GM18858 (cell line): Measurements from ENCODE around the gene EPB41L4A.
A peak's percentile ranks its signal among the peaks of the same experiment; 100 is the strongest.
"Not testable (repeated sequence)": the region's sequence is repeated elsewhere in the genome, so short reads cannot be mapped to it uniquely, and the experiment has no call there.

Experiments
- ATAC-seq: cut with Tn5 transposase; IDR thresholded peaks from one replicate; pipeline ENCODE4 v1.9.1; 2021; ENCODE audit not compliant: unreplicated experiment

The EPB41L4A gene

DNA sequence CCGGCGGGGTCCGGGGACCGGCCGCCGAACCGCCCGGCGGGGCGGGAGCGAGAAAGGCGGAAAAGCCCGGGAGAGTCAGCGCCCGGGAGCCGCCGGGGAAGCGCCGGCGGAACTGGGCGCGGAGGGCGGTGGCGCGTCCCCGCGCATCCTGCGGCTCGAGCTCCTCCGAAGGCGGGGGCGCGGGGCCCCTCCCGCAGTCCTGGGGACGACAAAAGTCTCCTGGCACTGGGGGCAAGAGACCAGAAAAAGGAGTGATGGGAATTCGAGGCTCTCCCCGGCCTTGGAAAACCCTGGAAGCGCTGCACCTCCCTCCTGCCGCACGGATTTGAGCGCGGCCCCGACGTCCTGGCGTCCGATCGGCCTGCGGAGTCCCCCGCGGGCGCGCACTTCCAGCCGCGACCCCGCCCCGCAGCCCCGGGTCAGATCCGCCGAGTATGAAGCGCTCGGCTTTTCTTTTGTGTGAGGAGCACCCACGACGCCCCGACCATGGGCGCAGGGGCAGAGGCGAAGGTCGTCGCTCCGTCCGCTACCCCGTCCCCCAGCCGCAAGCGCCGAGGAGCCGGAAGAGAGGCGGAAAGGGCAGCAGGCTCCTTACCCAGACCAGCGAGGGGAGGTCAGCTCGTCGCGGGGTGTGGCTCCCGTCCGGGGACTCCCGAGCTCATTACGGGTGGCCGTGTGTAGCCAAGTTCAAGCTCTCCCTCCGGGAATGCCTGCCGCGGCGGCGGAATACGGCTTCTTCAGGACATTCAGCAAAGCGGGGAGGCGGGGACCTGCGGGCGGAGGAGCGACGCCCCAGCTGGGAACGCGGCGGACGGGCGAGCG is at the start of gene EPB41L4A:
TSS of gene EPB41L4A (minus strand) at position 114 of the 822 bp plus-strand sequence. CDS start 238 bp downstream, outside the sequence.
- no peak for ATAC-seq

DNA sequence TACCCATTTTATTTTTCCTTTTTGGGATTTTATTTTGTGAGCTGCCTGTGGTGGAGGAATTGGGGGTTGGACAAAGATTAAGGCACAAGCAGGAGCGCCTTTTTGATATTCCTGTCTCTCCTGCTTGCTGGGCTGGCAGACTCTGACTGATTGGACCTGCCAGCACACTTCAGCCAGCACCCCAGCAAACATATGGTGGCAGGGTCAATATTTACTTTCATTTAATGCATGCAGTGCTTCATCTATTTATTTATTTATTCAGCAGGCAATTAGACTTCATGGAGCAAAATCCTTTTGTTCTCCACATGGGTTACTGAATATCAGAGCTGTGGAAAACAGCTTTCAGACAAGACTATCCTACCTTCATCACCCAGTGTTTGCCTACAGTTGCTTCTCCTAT is 48.4 kb upstream of the EPB41L4A start:
- ATAC-seq = no peak

DNA sequence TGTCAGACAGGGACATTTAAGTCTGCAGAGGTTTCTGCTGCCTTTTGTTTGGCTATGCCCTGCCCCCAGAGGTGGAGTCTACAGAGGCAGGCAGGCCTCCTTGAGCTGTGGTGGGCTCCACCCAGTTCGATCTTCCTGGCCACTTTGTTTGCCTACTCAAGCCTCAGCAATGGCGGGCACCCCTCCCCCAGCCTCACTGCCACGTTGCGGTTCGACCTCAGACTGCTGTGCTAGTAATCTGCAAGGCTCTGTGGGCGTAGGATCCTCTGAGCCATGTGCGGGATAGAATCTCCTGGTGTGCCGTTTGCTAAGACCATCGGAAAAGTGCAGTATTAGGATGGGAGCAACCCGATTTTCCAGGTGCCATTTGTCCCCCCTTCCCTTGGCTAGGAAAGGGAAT is 47.2 kb upstream of the EPB41L4A start:
- not testable (repeated sequence) for ATAC-seq

- ATAC-seq = not testable (repeated sequence)
Measured at GRCh38 chr5:112447187-112447760, 28.2 kb upstream of the EPB41L4A start.

- no peak for ATAC-seq
Measured at GRCh38 chr5:112445626-112446350, 26.7 kb upstream of the EPB41L4A start.

DNA sequence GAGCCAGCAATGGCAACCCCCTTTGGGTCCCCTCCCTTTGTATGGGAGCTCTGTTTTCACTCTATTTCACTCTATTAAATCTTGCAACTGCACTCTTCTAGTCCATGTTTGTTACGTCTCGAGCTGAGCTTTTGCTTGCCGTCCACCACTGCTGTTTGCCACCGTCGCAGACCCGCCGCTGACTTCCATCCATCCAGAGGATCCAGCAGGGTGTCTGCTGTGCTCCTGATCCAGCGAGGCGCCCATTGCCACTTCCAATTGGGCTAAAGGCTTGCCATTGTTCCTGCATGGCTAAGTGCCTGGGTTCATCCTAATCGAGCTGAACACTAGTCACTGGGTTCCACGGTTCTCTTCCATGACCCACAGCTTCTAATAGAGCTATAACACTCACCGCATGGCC is 24.9 kb upstream of the EPB41L4A start:
- not testable (repeated sequence) for ATAC-seq

GRCh38 chr5:112440031-112440430 is 21.0 kb upstream of the EPB41L4A start:
- no peak for ATAC-seq

DNA sequence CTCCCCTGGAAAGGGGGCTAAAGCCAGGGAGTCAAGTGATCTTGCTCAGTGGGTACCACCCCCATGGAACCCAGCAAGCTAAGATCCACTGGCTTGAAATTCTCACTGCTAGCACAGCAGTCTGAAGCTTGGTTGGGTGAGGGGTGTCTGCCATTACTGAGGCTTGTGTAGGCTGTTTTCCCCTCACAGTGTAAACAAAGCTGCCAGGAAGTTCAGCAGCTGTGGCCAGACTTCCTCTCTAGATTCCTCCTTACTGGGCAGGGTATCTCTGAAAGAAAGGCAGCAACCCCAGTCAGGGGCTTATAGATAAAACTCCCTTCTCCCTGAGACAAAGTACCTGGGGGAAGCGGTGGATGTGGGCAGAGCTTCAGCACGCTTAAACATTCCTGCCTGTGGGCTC is 17.1 kb upstream of the EPB41L4A start:
- ATAC-seq = no peak

GRCh38 chr5:112434641-112435040 is 15.6 kb upstream of the EPB41L4A start:
- no peak for ATAC-seq

DNA sequence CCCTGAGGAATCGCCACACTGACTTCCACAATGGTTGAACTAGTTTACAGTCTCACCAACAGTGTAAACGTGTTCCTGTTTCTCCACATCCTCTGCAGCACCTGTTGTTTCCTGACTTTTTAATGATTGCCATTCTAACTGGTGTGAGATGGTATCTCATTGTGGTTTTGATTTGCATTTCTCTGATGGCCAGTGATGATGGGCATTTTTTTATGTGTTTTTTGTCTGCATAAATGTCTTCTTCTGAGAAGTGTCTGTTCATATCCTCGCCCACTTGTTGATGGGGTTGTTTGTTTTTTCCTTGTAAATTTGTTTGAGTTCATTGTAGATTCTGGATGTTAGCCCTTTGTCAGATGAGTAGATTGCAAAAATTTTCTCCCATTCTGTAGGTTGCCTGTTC is 7.1 kb upstream of the EPB41L4A start:
- not testable (repeated sequence) for ATAC-seq

DNA sequence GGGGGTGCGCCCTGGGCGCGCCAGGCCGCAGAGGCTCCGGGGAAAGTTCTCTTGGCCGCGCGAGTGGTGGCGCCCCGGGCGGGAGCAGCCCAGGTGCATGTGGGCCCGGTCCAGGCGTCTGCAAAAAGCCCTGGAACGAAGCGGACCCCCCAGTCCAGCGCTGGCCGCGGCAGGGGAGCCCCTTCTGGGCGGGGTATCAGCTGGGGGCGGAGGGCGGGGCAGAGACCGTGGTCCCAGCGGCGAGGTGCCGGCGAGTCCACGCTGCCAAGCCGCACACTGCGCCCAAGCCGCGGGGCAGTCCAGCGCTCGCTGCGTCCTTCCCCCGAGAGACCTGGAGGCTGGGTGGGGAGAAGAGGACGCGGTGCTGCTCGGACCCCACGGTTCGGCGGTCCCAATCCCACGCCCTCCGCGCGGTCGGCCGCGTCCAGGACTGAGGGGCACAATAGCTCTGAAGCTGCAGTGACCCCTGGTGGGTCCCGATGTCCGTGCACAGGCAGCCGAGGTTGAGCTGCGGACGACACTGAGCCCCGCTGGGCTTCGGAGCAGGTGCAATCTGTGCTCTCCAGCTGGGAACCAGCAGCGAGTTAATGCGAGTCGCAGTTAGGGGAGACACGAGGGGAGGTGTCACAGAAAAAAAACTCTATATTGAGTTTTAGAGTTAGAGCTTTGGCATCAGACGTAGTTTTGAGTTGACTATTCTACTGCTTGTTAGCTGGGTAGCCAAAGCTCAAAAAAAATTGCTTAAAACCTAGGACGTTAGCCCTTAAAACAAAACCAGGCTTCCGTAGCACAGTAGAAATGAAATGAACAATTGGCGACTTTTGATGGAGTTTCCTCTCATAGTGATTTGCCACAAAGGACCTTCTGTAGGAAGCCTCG is 1.1 kb upstream of the EPB41L4A start:
- peak; percentile 38 for ATAC-seq

GRCh38 chr5:112418659-112419163 is 366 bp downstream of the EPB41L4A start:
- ATAC-seq = no peak

DNA sequence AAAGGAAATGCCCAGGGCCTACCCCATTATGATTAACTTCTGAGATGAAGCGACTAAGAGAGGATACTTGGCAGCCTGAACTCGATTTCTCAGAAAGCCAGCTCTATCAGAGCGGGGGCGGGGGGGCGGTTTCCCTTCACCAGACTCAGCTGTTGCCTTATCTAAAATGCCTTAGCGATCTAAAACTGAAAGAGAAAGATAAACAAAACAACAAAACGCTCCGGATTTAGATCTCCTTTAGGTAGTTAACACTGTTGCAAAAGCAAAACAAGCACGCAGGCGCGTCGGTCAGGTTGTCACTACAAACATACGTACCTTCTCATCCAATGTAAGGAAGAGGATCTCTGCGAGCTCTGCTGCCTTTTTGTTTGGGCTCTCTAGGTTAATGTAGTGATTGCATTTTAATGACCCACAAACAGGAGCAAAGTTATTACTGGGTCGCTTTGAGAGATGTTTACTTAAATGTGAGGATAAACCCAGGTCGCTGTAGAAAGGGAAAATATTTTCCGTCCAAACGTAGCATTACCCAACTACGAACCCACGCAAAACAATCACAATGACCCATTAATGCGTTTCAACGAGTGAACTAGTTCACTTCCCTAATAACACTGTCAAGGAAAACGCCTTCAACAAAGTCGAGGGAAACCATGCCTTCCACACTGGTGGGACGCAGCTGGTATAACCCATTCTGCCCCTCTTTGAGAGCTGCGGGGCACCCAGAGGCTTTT is 982 bp downstream of the EPB41L4A start:
- peak; percentile 69 for ATAC-seq

- ATAC-seq = no peak
Measured at GRCh38 chr5:112415552-112415951, 3.5 kb downstream of the EPB41L4A start.

DNA sequence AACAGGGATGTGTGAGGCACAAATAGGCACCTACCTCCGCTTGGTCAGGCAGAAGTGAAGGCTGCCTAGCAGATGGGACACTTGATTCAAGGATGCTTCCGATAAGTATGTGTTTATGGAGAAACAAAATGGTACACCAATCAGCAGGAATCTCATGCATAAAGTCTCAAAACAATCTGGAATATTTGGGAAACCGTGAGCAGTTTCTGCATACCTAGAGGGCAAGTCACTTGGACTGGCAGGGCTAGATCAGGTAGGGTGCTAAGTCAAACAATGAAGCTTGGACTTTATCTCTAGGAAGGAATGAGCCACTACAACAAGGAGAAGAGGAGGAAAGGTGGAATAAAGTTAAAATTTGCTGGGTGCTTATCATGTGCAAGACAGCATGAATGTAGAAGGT is 5.5 kb downstream of the EPB41L4A start:
- no peak for ATAC-seq

DNA sequence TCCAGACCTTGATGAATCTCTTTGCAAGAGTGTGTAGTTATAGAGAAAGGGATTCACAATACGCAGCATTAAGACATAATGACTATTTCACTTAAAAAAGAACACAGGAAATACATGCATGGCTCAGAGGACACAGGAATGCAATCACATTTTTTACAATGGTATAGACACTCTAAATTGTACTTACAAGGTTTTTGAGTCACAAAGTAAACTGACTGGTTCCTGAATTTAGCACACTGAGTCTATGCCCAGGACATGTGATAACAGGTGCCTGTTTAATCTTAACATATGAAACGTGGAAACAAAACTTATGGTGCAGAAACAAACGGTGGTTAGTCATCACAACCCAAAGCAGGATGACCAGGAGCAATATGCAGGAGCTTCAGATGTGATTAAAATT is 6.7 kb downstream of the EPB41L4A start:
- no peak for ATAC-seq

- no peak for ATAC-seq
Measured at GRCh38 chr5:112411903-112412302, 7.2 kb downstream of the EPB41L4A start.

DNA sequence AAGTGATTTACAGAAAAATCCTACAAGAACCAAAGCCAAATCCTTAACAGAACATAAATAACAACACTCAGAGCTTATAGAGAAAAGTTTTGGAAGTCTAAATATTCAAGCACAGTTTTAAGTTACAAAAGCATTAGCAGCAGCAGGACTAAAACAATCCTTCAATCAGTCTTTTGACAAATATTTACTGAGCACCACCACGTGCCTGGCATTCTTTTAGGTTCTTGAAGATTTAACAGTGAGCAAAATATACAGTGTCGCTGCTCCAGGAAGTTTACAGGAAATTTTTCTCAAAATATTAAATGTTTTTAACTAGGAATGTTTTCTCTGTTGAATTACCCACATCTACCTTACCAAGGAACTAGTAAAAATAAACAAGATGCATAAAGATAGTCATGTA is 11.4 kb downstream of the EPB41L4A start:
- ATAC-seq = no peak

DNA sequence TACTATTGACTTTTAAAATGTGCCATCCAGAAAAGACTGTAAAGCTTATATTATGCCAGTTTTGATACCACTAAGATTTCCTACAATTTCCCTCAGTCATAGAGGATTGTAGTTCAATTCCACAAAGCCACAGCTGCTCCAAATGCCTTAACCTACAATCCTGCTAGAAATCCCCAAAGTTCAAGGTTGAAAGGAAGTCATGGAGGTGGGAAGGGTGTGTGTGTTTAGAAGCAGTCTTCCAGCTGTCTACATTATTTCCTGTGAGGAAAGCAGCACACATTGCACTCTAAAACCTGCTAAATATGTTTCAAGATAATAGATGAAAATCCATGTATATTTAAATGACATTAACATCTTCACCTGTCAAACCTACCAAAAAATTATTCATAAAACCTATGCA is 11.8 kb downstream of the EPB41L4A start:
- ATAC-seq = no peak

DNA sequence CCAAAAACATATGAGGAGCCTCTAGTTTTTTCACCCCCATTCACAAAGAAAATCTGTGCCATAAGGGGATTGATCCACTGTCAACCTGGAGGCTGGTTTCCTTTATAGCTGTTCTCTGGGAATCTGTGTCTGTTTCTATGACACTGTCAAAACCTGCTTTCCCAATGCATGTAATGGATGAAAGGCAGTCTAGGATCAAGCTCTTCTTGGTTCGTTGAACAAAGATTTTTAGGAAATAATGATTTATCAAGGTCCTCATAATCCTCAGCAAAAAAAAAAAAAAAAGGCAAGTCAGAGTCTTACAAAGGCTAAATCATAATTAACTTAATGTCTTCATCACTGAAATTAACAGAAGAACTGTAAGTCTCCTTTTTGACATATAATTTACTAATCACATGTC is 16.0 kb downstream of the EPB41L4A start:
- no peak for ATAC-seq
